ENCODE measurements around the gene PNLIPRP2. TPM values are rescaled to one million over a fixed set of nuclear protein-coding genes. Genes with fewer than 3 reads are reported as not detected.

PNLIPRP2 gene
- not detected for total RNA-seq

GRCh38 chr10:116620423-116621400 lies at the start of gene PNLIPRP2:
Gene PNLIPRP2 (plus strand): TSS chr10:116620953.
- Mint-ChIP-seq H3K4me3 (no peak within 1 kb of the TSS), H3K27ac (no peak within 1 kb of the TSS), H3K4me1 (ENCODE audit: low read depth) (no peaks in the 10 kb centered on the region), H3K36me3 (ENCODE audit: low read depth) (no peaks in the 10 kb centered on the region), H3K9me3 (ENCODE audit: insufficient read depth) (no peaks in the 10 kb centered on the region), H3K27me3 (ENCODE audit: low read depth) (no peaks in the 10 kb centered on the region)
- DNase-seq (no peak), ATAC-seq (no peak)
- ChIA-PET POLR2A (no interaction called here), CTCF (no interaction called here)

DNA sequence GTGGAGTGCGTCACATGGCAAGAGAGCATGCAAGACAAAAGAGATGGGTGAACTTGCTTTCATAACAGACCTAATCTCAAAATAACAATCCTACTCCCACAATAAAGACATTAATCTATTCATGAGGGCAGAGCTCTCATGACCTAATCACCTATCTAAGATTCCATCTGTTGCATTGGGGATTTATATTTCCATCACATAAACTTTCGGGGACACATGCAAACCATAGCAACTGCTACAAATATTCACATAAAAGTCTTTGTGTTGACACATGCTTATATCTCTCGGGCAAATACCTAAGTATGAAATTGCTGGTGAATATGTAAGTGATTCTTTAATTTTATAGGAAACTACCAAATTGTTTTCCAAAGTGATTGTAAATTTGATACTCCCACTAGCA lies 46.0 kb upstream of the PNLIPRP2 start:
- Mint-ChIP-seq H3K4me3 (no peak overlapping the region), H3K27ac (no peak overlapping the region), H3K36me3 (ENCODE audit: low read depth) (no peaks in the 10 kb centered on the region), H3K4me1 (ENCODE audit: low read depth) (no peaks in the 10 kb centered on the region), H3K9me3 (ENCODE audit: insufficient read depth) (no peaks in the 10 kb centered on the region), H3K27me3 (ENCODE audit: low read depth) (no peaks in the 10 kb centered on the region)
- DNase-seq (no peak), ATAC-seq (no peak)
- ChIA-PET CTCF (no interaction called here), POLR2A (no interaction called here)

DNA sequence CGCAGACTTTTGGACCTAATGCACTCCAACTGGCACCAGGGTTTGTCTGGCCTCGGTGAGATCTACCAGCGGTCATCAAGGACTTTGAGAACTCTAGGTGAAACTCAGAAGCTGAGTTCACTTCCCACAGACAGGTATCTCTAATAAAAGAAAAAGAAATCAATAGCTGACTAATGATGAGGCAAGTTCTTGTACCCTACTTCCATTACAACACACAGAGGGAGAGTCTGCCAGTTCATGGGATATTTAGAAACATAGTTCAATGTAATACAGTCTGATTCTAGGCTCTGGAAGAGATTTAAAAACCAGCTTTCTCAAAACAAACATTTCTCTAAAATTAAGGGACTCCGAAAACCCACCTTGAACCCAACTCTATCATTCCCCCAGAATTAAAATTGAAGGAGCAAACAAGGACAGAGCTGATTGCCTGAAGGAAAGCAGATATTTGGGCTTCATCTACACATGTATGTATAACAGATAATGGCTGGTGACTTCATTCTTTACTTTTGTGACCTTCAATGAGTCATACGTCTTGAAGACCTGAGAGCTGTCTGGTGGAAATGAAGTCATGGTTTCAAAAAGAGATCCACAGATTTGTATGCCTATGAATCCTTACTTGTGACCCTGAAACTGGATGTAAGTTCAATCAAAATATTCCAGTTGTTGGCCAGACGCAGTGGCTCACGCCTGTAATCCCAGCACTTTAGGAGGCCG lies 32.7 kb upstream of the PNLIPRP2 start:
- H3K27ac Mint-ChIP-seq: no peak overlapping the region
- POLR2A ChIA-PET: no interaction called here
- ATAC-seq (no peak), DNase-seq (no peak)
- no peaks in the 10 kb centered on the region for H3K4me1 Mint-ChIP-seq (ENCODE audit: low read depth)
- no peaks in the 10 kb centered on the region for H3K9me3 Mint-ChIP-seq (ENCODE audit: insufficient read depth)
- CTCF ChIA-PET: no interaction called here
- H3K4me3 Mint-ChIP-seq: no peak overlapping the region
- no peaks in the 10 kb centered on the region for H3K36me3 Mint-ChIP-seq (ENCODE audit: low read depth)
- H3K27me3 Mint-ChIP-seq (ENCODE audit: low read depth): no peaks in the 10 kb centered on the region

DNA sequence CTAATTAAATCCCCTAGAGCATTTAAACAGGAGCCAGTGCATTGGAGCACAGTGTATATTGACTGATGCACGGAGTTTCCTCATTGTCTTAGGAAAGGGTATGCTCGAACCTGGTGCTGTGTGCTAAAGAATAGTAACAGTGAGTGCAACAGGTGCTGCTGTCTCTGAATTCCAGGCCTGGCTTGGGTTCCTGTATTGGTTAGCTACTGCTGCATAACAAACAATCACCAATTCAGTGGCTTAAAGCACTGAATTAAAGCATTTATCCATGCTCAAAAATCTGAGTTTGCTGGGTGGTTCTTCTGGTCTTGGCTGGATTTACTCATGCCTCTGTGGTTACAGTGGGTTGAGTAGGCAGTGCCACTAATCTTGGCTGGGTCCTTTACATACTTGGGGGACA lies 31.8 kb upstream of the PNLIPRP2 start:
- H3K27me3 Mint-ChIP-seq (ENCODE audit: low read depth): no peaks in the 10 kb centered on the region
- CTCF ChIA-PET: no interaction called here
- DNase-seq: no peak
- H3K27ac Mint-ChIP-seq: no peak overlapping the region
- no peaks in the 10 kb centered on the region for H3K36me3 Mint-ChIP-seq (ENCODE audit: low read depth)
- H3K4me3 Mint-ChIP-seq: no peak overlapping the region
- POLR2A ChIA-PET: no interaction called here
- H3K4me1 Mint-ChIP-seq (ENCODE audit: low read depth): no peaks in the 10 kb centered on the region
- no peak for ATAC-seq
- no peaks in the 10 kb centered on the region for H3K9me3 Mint-ChIP-seq (ENCODE audit: insufficient read depth)

DNA sequence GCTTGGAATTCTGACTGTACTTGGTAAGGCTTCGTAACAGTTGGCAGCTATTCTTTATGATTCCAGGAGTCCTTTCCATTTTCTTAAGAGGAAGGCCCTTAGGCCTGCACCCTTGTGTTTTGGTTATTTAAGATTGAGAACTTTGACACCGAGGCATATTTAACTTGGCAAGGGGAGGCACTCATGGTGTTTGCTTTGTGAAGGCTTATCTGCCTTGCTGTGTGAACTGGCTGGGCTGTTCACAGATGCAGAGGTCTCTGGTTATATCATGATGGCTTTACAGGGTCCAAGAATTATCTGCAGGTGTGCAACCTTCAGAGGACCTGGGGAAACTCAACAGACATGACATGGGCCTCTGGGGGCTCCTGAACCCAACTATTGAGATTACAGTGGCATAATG lies 30.8 kb upstream of the PNLIPRP2 start:
- Mint-ChIP-seq H3K27ac (no peak overlapping the region), H3K27me3 (ENCODE audit: low read depth) (no peaks in the 10 kb centered on the region), H3K36me3 (ENCODE audit: low read depth) (no peaks in the 10 kb centered on the region), H3K4me1 (ENCODE audit: low read depth) (no peaks in the 10 kb centered on the region), H3K4me3 (no peak overlapping the region), H3K9me3 (ENCODE audit: insufficient read depth) (no peaks in the 10 kb centered on the region)
- no peak for ATAC-seq
- no peak for DNase-seq
- CTCF ChIA-PET: no interaction called here
- POLR2A ChIA-PET: no interaction called here

- H3K4me1 Mint-ChIP-seq (ENCODE audit: low read depth): no peaks in the 10 kb centered on the region
- no peak within 1 kb of the TSS for H3K27ac Mint-ChIP-seq
These were observed 29.9 kb upstream of the PNLIPRP2 start, which contains the start of gene PNLIPRP1 for GRCh38 chr10:116590590-116591444. Gene PNLIPRP1 (plus strand): TSS chr10:116590959. CDS start chr10:116591130, 171 bp downstream.

DNA sequence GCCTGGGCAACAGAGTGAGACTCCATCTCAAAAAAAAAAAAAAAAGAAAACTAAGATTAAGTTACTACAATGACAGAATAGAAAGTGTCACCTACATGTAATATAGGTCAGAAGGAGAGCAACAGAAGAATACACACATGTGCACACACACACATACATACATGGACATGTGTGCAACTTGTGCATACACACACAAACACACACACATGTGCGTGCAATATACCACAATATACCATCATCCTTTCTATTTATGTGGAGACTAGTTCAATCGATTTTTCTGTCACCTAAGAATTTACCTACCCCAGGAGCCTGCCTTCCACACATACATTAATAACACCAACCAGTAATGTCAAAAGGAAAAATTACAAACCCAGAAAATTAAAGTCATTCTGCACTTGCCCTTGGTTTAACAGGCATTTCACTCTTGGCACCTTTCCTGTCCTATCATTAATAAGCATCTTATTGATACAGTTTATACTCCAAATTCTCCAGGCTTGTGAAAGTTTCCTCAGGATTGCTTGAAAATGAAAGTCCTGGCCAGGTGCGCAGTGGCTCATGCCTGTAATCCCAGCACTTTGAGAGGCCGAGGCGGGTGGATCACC lies 27.5 kb upstream of the PNLIPRP2 start:
- H3K4me3 Mint-ChIP-seq: no peak overlapping the region
- H3K4me1 Mint-ChIP-seq (ENCODE audit: low read depth): no peaks in the 10 kb centered on the region
- H3K27me3 Mint-ChIP-seq (ENCODE audit: low read depth): no peaks in the 10 kb centered on the region
- no peaks in the 10 kb centered on the region for H3K36me3 Mint-ChIP-seq (ENCODE audit: low read depth)
- ChIA-PET CTCF (no interaction called here), POLR2A (no interaction called here)
- no peak for DNase-seq
- H3K9me3 Mint-ChIP-seq (ENCODE audit: insufficient read depth): no peaks in the 10 kb centered on the region
- no peak for ATAC-seq
- H3K27ac Mint-ChIP-seq: no peak overlapping the region

More at GRCh38 chr10:116590590-116591444, 29.9 kb upstream of the PNLIPRP2 start, which contains the start of gene PNLIPRP1:
- no peak for DNase-seq
- ChIA-PET POLR2A (no interaction called here), CTCF (no interaction called here)
- no peaks in the 10 kb centered on the region for H3K9me3 Mint-ChIP-seq (ENCODE audit: insufficient read depth)
- no peaks in the 10 kb centered on the region for H3K27me3 Mint-ChIP-seq (ENCODE audit: low read depth)
- no peak for ATAC-seq
- no peak within 1 kb of the TSS for H3K4me3 Mint-ChIP-seq
- H3K36me3 Mint-ChIP-seq (ENCODE audit: low read depth): no peaks in the 10 kb centered on the region

DNA sequence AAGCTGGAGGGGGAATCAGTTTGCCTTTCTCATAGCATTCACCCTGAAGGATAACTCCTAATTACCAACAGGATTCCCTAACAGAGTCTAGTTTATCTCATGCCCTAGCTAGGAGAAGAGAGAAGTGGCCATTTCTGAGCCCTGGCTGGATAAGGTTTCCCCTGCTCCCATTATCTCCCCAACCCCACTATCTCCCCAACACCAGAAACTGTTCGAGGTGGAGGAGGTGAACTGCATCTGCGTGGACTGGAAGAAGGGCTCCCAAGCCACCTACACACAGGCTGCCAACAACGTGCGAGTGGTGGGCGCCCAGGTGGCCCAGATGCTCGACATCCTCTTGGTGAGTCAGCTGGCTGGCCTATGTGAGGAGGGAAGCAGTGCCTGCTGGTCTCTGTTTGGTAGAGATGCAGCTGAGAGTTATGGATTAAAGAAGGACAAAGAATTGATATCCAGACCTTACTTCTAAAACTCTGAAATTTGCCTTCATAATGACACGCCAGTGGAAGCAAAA lies 26.2 kb upstream of the PNLIPRP2 start:
- no peak overlapping the region for H3K27ac Mint-ChIP-seq
- H3K4me3 Mint-ChIP-seq: no peak overlapping the region
- H3K27me3 Mint-ChIP-seq (ENCODE audit: low read depth): no peaks in the 10 kb centered on the region
- no peaks in the 10 kb centered on the region for H3K36me3 Mint-ChIP-seq (ENCODE audit: low read depth)
- ChIA-PET CTCF (no interaction called here), POLR2A (no interaction called here)
- DNase-seq (no peak), ATAC-seq (no peak)
- no peaks in the 10 kb centered on the region for H3K9me3 Mint-ChIP-seq (ENCODE audit: insufficient read depth)
- no peaks in the 10 kb centered on the region for H3K4me1 Mint-ChIP-seq (ENCODE audit: low read depth)

GRCh38 chr10:116596062-116596461 lies 24.7 kb upstream of the PNLIPRP2 start:
- H3K9me3 Mint-ChIP-seq (ENCODE audit: insufficient read depth): no peaks in the 10 kb centered on the region
- ChIA-PET POLR2A (no interaction called here), CTCF (no interaction called here)
- ATAC-seq: no peak
- H3K27me3 Mint-ChIP-seq (ENCODE audit: low read depth): no peaks in the 10 kb centered on the region
- no peak overlapping the region for H3K27ac Mint-ChIP-seq
- no peaks in the 10 kb centered on the region for H3K36me3 Mint-ChIP-seq (ENCODE audit: low read depth)
- no peak for DNase-seq
- H3K4me1 Mint-ChIP-seq (ENCODE audit: low read depth): no peaks in the 10 kb centered on the region
- no peak overlapping the region for H3K4me3 Mint-ChIP-seq

GRCh38 chr10:116597543-116597942 lies 23.2 kb upstream of the PNLIPRP2 start:
- Mint-ChIP-seq H3K9me3 (ENCODE audit: insufficient read depth) (no peaks in the 10 kb centered on the region), H3K27ac (no peak overlapping the region), H3K4me1 (ENCODE audit: low read depth) (no peaks in the 10 kb centered on the region), H3K27me3 (ENCODE audit: low read depth) (no peaks in the 10 kb centered on the region), H3K4me3 (no peak overlapping the region), H3K36me3 (ENCODE audit: low read depth) (no peaks in the 10 kb centered on the region)
- ChIA-PET CTCF (no interaction called here), POLR2A (no interaction called here)
- ATAC-seq: no peak
- no peak for DNase-seq

DNA sequence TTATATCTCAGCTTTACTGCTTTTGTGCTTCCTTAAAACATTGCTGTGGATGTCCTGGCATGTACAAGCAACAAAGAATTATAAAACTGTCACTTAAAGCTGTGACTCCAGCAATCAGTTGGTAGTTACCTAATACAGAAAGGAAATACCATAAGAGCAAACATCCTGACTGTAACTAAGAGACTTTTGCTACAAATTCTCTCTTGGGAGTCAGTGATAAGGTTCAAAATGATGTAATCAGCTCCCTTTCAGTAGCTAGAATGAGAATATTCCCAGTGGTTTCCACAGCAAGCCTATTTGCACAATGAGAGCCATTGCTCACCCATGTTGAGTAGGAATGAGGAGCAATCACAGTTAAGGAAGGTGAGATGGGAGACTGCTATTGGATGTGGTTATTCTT lies 22.4 kb upstream of the PNLIPRP2 start:
- no peaks in the 10 kb centered on the region for H3K4me1 Mint-ChIP-seq (ENCODE audit: low read depth)
- no peak overlapping the region for H3K4me3 Mint-ChIP-seq
- ChIA-PET CTCF (no interaction called here), POLR2A (no interaction called here)
- ATAC-seq (no peak), DNase-seq (no peak)
- no peak overlapping the region for H3K27ac Mint-ChIP-seq
- H3K9me3 Mint-ChIP-seq (ENCODE audit: insufficient read depth): no peaks in the 10 kb centered on the region
- no peaks in the 10 kb centered on the region for H3K27me3 Mint-ChIP-seq (ENCODE audit: low read depth)
- no peaks in the 10 kb centered on the region for H3K36me3 Mint-ChIP-seq (ENCODE audit: low read depth)
